Uterus (tissue), 4 donors: ENCODE measurements around the gene CCDC91. TPM values are rescaled to one million over a fixed set of nuclear protein-coding genes. Genes with fewer than 3 reads are reported as not detected.

ENCODE experiments used
- DNase-seq, 2 donors: peaks; one replicate each; pipeline ENCODE4 v3.0.0-alpha.2; 2019 to 2020
- H3K27ac ChIP-seq, 2 donors: fragments of 200-600 bp; sonication (generic); 1 replicate in 1 of 2; 2 replicates in 1 of 2; pipeline ENCODE4 v1.5.1; 2016 to 2018
- H3K27me3 ChIP-seq, 2 donors: fragments of 200-600 bp; sonication (generic); one replicate each; pipeline ENCODE4 v1.5.1; 2018 to 2019; ENCODE audit warnings: control low read depth in 1 of 2
- H3K36me3 ChIP-seq, 2 donors: fragments of 200-600 bp; sonication (generic); one replicate each; pipeline ENCODE4 v1.5.1; 2019; ENCODE audit warnings: control low read depth in 1 of 2
- H3K4me1 ChIP-seq, 2 donors: fragments of 200-600 bp; sonication (generic); one replicate each; pipeline ENCODE4 v1.5.1; 2018 to 2019; ENCODE audit warnings: control low read depth in 1 of 2
- H3K4me3 ChIP-seq, 2 donors: fragments of 200-600 bp; sonication (generic); 1 replicate in 1 of 2; 2 replicates in 1 of 2; pipeline ENCODE4 v1.5.1; 2018 to 2019; ENCODE audit warnings: mild to moderate bottlenecking in 1 of 2
- H3K9me3 ChIP-seq, 2 donors: fragments of 200-600 bp; sonication (generic); one replicate each; pipeline ENCODE4 v1.5.1; 2019; ENCODE audit warnings: control low read depth in 1 of 2
- CTCF ChIP-seq, 4 experiments: fragments of 200-600 bp in 2 of 4; fragments of 450-650 bp in 2 of 4; sonication (generic) in 2 of 4; IDR thresholded peaks; one replicate each; pipeline ENCODE4 v1.5.1; 2016 to 2019; ENCODE audit warnings: antibody characterized with exemption in 4 of 4, mild to moderate bottlenecking in 2 of 4, moderate library complexity in 1 of 4
- POLR2A ChIP-seq, 2 donors: fragments of 450-650 bp; IDR thresholded peaks; one replicate each; pipeline ENCODE4 v1.6.1; 2016; ENCODE audit warnings: antibody characterized with exemption in 2 of 2, mild to moderate bottlenecking in 1 of 2, moderate library complexity in 1 of 2
- intact Hi-C: fragments of 100-400 bp; cut with DNase I; formaldehyde crosslinking; loops from one replicate; pipeline ENCODE4 v1.15.1; 2023; ENCODE audit warnings: low total_unique reads
- total RNA-seq, 4 donors: library from RNA; depleted of rRNA in 3 of 4; stranded (reverse); fragments of >200 nt in 3 of 4; gene quantifications; one replicate each; pipeline versions ENCODE4 v1.1.0 to v1.2.4, GENCODE V29; 2014 to 2023
- donor health status: DM: yes; HTN: yes; CAD: no.

Gene CCDC91
- total RNA-seq, 4 donors from 2014 or later = 24.7 to 49.7 (median 41.0) TPM

DNA sequence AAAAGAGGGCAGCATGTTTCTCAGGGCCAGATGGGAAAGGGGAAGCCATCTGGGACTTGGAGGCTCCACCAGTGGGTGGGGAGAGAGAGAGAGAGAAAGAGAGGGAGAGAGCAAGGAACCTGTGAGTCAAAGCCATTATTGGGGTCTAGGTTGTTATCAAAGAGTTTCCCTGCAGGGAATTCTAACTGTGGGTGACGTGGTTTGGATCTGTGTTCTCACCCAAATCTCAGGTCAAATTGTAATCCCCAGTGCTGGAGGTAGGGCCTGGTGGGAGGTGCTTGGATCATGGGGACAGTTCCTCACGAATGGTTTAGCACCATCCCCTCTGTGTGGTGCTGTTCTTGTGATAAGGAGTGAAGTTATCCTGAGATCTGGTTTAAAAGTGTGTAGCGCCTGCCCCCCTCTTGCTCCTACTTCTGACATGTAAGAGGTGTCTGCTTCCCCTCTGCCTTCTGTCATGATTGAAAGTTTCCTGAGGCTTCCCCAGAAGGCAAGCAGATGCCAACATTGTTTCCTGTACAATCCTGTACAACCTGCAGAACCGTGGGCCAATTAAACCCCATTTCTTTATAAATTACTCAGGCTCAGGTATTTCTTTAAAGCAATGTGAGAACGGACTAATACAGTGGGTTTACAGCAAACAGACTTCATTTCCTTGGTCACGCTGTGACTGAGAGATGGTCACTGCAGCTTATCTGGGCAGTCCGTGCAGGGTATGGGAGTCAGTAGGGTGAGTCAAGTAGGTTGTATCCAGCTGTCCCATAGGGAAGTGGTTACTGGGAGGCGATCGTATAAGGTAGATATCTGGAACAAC is 52.4 kb downstream of the CCDC91 start:
- Histone ChIP-seq H3K27ac (no peak overlapping the region), H3K36me3 (no peaks in the 10 kb centered on the region), H3K4me1 (no peaks in the 10 kb centered on the region), H3K27me3 (no peaks in the 10 kb centered on the region), H3K9me3 (no peaks in the 10 kb centered on the region), H3K4me3 (no peak overlapping the region)
- TF ChIP-seq CTCF (IDR thresholded peaks at IDR 0.05) (no peak), POLR2A (IDR thresholded peaks at IDR 0.05) (no peak)
- intact Hi-C loops = no loop called here
- no peak for DNase-seq

DNA sequence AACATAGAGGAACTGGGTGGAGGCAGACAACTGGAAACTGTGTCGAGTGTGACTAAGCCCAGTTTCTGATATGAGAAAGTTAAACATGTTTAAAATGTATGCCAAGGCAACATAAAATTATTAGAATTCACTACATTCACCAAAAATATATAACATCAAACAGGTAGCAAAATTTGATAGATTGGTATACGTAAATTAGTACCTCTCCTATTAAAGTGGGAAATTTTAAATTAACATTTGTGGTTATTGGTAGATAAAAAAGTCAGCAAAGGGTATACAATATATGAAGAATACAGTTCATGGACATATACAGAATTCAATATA is 53.0 kb downstream of the CCDC91 start:
- DNase-seq = no peak
- no peaks in the 10 kb centered on the region for H3K36me3 ChIP-seq
- intact Hi-C loops = no loop called here
- no peaks in the 10 kb centered on the region for H3K9me3 ChIP-seq
- H3K4me1 ChIP-seq = no peaks in the 10 kb centered on the region
- no peak overlapping the region for H3K4me3 ChIP-seq
- no peaks in the 10 kb centered on the region for H3K27me3 ChIP-seq
- H3K27ac ChIP-seq = no peak overlapping the region
- TF ChIP-seq CTCF (IDR thresholded peaks at IDR 0.05) (no peak), POLR2A (IDR thresholded peaks at IDR 0.05) (no peak)

DNA sequence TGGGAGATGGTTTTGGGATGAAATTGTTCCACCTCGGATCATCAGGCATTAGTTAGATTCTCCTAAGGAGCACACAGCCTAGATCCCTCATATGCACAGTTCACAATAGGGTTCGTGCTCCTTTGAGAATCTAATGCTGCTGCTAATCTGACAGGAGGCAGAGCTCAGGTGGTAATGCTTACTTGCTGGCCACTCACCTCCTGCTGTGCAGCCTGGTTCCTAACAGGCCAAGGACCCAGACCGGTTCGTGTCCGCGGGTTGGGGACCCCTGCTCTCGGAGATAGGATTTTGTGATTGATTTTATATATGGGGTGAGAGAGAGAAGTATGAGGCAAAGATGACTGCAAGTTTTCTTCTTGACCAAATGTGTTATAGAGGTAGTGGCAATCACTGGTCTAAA is 57.5 kb downstream of the CCDC91 start:
- no peaks in the 10 kb centered on the region for H3K36me3 ChIP-seq
- no peak overlapping the region for H3K4me3 ChIP-seq
- no peaks in the 10 kb centered on the region for H3K9me3 ChIP-seq
- H3K27ac ChIP-seq = no peak overlapping the region
- intact Hi-C loops = no loop called here
- H3K27me3 ChIP-seq = no peaks in the 10 kb centered on the region
- no peak for TF ChIP-seq CTCF (IDR thresholded peaks at IDR 0.05)
- TF ChIP-seq POLR2A (IDR thresholded peaks at IDR 0.05) = no peak
- DNase-seq = no peak
- no peaks in the 10 kb centered on the region for H3K4me1 ChIP-seq

DNA sequence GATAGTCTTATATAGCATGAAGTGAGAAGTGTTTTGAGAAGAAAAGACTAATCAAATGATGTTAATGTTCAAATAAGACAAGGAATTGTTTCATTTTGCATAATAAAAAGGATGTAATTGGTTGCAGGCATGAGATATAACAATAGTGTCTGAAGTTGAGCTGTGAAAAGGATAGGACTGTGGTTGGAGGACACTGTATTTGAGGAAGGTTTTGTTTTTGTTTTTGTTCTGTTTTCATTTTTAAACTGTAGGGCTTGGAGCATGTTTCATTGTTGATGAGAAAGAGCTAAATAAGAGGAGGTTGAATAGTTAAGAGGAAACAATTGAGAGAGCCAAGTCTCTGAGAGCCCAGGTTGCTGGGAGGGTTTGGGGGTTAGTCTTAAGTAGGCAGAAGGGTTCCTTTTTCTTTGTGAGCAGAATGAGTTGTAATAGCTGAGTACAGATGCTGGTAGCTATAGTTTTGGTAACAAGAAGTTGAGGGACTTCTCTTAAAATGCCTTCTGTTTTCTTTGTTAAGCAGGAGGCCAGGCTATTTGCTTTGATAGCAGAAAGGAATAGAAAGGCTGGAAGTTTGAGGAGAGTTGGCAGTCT is 58.4 kb downstream of the CCDC91 start:
- no peaks in the 10 kb centered on the region for H3K9me3 ChIP-seq
- H3K27ac ChIP-seq = no peak overlapping the region
- intact Hi-C loops = no loop called here
- H3K4me3 ChIP-seq = no peak overlapping the region
- no peak for DNase-seq
- H3K36me3 ChIP-seq = no peaks in the 10 kb centered on the region
- H3K27me3 ChIP-seq = no peaks in the 10 kb centered on the region
- TF ChIP-seq CTCF (IDR thresholded peaks at IDR 0.05) (no peak), POLR2A (IDR thresholded peaks at IDR 0.05) (no peak)
- H3K4me1 ChIP-seq = no peaks in the 10 kb centered on the region

DNA sequence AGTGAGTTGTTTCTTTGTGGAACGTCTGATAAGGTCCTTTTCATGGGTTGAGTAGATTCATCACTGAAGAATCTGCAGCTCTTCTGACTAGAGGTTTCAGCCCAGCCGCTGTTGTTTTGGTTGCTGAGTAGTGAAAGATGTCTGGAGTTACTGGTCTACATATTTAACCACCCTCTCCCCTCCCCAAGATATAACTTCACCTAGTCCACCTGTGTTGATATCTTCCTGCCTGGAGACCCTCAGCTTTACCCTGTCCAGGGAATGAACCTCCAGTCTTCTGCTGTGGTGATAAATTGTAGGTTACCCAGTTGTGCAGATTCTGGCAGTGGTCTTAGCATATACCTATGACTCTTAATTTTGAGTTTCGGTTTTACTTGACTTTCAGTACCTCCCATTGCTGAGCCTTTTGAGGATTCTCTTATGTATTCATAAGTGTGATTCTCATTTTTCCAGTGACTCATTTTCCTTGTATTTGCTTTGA is 62.9 kb downstream of the CCDC91 start:
- H3K36me3 ChIP-seq = no peaks in the 10 kb centered on the region
- H3K4me1 ChIP-seq = no peaks in the 10 kb centered on the region
- no peaks in the 10 kb centered on the region for H3K9me3 ChIP-seq
- no peak overlapping the region for H3K27ac ChIP-seq
- H3K4me3 ChIP-seq = no peak overlapping the region
- H3K27me3 ChIP-seq = no peaks in the 10 kb centered on the region
- intact Hi-C loops = no loop called here
- no peak for DNase-seq
- TF ChIP-seq CTCF (IDR thresholded peaks at IDR 0.05) = no peak
- TF ChIP-seq POLR2A (IDR thresholded peaks at IDR 0.05) = no peak
